MV-4-11 (cell line): ENCODE results near the gene MYOCD.
"Not testable (repeated sequence)": the region's sequence is repeated elsewhere in the genome, so short reads cannot be mapped to it uniquely, and the experiment has no call there.

Experiments
- DNase-seq: peaks from one replicate; lab custom pipeline; 2025; lab: John Stamatoyannopoulos, UW

The MYOCD gene

DNA sequence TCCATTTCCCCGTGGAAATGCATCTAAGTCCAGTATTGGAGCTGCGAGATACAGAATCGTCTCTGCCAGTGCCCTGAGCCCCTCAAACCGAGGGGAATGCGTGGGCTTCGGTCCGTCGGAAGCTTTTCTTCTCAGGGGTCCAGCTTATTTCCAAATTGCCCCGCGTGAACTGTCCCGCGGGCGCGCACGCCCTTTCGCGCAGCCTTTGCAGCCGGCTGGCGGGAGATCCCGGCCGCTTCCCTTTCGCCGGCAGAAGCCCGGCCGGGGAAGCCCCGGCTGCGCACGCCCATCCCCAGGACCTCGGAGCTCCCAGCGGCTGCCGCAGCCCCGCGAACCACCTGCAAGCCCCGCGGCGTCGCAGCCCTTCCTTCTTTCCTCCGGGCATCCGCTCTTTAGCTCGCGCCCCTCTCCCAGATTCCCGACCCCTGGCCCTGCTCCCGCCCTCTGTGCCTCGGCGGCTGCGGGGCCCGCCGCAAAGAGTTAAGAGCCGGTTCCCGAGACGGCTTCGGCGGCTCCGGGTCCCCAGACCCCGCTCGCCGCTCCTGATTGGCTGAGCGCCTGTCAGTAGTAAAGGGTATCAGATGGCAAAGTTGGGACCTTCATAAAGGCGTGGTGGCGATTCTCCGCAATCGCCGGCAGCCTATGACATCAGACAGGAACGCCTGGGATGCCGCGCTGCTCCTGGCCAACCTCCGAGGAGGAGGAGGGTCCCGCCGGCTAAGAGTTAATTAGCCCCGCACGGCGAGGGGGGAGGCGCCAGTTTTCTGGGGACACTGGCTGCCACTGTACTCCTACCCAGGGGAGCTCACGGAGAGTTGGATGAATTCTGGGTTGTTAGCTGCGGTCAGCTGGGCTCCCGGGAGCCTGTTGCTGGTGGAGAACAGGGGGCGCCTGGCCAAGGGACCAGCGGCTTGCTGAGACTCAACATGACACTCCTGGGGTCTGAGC is at the start of gene MYOCD:
MYOCD (plus strand) TSS at position 628 of the 948 bp plus-strand sequence; CDS start at position 927, 299 bp downstream.
- no peak for DNase-seq

GRCh38 chr17:12616161-12616560 is 49.5 kb upstream of the MYOCD start:
- DNase-seq, result no peak

- no peak for DNase-seq
These were observed 47.1 kb upstream of the MYOCD start for GRCh38 chr17:12618557-12618956.

DNA sequence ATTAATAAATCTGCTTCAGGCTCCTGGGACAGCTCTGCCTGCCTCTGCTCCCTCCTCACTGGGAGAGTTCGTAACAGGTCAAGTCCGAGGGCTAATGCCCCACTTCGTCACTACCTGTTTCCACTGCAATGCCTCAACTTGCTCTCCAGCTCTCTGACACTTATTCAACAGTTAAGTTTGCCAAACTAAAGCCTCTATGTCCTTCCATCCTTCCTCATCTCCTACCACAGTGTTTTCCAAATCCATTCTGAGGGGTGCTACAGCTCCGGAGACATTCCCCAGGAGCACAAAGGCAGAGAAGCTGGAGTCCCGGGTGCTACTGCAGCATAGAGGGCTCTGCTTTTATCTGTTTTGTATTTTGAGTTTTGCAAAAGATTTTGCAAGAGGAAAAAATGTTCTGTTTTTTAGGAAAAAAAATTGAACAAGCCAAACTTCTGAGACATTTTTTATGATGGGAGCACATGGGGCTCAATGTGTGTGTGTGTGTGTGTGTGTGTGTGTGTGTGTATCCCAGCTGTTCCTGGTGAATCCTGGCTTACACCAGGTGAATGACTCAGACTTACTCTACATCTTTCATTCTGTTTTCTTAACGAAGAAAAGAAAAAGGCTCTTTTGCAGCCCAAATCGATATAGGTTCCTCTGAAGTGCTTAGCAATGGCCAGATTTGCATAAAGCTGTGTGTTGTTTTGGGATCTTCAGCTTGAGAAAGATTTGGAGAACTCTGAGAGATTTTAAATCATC is 46.1 kb upstream of the MYOCD start:
- no peak for DNase-seq

DNA sequence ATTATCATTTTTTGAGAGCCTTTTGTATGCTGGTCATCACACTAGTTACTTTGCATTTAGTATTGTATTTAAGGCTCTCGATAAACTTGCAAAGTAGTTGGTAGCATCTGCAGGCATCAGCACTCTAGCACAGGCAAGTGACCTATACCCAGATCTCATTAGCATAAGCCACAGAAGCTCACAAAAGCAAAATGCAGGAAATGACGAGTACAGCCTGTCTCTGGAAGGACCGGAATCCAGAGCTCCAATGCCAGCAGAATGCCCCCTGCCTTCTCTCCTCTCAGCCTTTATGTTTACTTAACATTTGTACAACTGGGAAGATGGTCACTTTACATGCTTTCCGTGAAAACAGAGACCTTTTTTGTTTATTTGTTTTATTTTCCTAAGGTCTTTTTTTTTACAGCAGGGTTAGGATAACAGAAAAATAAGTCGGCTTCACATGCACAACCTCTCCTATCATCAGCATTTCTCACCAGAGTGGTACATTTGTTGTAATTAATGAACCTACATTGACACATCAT is 45.4 kb upstream of the MYOCD start:
- no peak for DNase-seq

- DNase-seq, result no peak
These were observed 43.0 kb upstream of the MYOCD start for GRCh38 chr17:12622726-12623125.

- no peak for DNase-seq
These were observed 42.4 kb upstream of the MYOCD start for GRCh38 chr17:12623220-12623848.

DNA sequence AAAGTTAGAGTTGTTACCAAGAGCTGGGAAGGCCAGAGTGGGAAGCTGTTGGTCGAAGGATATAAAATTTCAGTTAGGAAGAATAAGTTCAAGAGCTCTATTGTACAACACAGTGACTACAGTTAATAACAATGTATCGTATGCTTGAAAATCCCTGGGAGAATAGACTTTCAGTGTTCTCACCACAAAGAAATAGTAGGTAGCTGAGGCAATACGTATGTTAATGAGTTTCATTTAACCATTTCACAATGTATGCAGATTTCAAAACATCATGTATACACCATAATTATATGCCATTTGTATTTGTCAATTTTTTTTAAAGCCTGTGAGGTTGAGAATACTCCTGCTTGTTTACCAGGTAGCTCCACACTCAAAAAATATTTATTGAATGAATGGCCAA is 41.5 kb upstream of the MYOCD start:
- no peak for DNase-seq

DNA sequence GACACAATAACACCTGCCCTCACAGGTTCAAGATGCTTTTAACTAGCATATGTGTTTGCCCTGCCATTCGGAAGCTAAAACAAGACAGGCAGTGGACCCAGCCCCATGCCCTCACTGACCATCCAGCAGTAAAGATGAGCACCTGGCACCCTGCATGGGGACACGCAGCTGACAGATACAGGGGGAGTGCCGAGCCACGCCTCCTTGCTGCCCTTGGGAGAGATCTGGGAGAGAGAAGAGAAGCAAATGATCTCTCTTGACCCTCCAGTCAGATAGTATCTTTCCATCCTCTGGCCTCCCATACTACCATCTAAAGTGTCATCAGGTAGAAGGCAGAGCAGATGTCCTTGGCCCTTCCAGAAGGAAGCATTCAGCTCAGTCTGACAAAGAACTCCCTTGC is 40.6 kb upstream of the MYOCD start:
- DNase-seq, result no peak

- no peak for DNase-seq
These were observed 38.5 kb upstream of the MYOCD start for GRCh38 chr17:12627177-12627629.

DNA sequence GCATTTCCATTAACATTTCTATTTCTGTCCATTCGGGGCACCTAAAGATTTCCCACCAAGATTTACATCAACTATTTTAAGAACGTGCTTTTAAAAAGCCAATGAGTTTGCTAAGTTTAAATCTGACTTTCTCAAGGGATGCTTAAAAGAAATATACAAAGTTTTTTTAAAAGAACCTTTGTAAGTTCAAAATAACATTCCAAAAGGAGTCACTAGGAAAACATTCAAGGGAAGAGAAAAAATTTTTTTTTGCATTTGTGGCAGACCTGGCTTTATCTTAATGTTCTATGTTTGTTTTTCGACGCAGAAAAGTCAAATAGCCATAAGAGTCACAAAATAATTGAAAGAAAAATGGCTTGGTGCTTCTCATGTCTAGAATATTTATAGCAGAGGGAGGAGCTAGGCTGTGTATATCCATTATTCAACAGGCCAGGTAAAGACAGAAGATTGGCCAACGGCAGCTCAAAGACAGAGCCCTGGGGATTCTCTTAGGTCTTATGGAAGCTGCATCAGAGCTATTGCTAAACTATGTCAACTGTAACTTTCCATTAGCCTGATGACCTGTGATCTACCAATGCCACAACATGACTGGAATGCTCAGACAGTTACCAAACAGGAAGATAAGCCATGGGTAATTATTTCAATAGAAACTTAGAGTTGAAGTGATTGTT is 37.8 kb upstream of the MYOCD start:
- no peak for DNase-seq

DNA sequence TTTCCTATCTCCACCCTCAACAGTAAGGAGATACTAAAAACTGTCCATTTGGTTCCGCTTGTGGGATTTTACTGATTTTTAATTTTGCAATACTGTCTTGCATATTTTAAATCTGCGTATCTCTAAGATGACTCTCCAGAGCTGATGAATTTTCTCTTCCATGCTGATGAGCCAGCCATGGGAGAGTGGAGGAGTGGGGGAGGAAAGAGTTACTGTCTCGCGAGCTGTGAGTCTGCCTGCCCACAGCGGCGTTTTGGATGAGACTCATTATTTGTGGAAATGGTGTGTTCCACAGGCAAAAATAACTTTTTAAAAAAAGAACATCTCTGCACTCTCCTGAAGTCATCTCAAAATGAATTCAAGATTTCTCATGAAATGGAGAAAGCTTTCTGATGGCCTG is 34.6 kb upstream of the MYOCD start:
- DNase-seq, result no peak

DNA sequence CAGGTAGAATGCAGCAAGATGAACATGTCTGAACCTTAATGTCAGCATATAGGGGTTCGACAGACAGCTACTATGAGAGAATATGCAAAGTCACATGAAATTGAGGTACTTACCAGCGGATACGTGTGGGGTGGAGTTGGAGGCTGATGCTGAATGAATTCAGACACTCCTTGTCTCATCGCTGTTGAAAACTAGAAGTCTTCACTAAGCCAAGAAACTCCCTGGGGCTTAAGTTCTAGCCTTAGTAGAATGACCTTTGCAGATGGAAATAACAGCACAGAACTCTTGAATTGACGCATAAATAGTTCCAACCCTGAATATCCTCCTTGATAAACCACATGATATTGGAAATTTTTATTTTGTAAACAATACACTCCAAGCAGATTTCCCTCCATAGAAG is 32.9 kb upstream of the MYOCD start:
- no peak for DNase-seq

GRCh38 chr17:12634789-12635414 is 30.8 kb upstream of the MYOCD start:
- no peak for DNase-seq

- not testable (repeated sequence) for DNase-seq
These were observed 29.7 kb upstream of the MYOCD start for GRCh38 chr17:12635996-12636395.

DNA sequence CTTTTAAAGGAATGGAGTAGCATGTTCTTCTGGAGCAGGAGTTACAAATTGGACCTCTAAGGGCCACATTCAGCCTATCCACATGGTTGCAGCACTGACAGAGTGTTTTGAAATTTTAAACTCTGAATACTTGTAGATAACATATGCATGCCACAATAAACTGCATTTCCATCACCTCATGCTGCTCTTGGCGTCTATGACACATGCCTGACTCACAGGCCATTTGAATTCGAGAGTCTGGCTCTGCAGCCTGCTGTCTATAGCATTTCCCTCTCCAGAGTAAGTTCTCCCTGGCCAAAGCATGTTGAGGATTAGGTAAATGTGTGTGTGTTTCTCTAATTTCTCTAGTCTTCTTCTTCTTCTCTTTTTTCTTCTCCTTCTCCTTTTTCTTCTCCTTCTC is 28.7 kb upstream of the MYOCD start:
- DNase-seq, result peak; percentile 43

DNA sequence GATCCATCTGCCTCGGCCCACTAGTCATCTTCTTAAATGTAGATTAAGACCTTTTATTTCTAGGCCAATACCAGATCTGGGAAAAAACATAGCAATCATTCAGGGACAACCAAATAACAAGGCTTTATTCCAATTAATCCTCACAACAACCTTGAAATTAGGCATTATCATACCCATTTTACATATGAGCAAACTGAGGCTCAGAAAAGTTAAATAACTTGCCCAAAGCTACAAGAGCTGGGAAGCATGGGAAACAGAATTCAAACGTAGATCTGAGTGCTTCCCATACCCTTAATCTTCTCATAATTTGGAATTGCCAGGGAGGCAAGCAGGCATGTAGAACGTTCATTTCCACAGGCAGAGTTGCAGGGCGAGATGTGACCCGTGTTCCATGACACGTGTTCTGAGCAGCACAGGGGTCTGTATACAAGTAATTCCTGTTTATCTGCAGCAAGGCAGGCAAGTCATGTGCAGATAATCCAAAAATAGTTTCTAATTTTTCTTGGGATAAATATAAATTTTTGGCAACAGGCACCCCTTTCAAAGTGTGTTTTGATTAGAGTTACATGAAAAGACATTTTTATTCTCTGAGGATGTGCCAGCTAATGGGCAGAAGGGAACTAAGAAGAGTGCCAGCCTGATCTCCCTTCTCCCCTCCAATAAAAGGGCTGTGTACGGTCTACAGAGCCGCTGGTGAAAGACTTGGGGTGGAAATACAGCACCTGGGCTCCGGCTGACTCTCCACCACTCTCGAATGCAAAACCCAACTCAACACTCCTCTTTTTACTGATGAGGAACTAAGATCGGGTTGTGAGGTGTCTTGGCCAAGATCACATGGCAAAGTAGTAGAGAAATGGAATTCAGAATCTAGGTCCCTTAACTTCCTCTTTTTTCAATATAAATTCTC is 27.7 kb upstream of the MYOCD start:
- peak; percentile 63 for DNase-seq

DNA sequence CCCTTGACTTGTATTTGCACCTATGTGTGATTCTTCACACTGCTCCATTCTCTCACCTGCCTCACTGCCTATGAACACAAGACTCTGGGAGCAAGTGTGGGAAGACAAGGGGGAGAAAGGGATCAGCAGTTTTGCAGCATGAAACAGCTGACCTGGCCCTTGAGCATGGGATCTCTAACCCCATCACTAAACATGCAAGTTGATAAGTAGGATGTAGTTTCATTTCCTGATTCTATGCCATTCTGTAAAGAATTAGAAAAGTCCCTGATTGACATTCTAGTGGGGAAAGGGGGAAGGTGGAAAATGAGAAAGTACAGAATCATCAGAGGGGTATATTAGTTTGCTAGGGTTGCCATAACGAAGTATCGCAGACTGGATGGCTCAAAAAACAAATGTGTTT is 25.3 kb upstream of the MYOCD start:
- DNase-seq, result peak; percentile 12

GRCh38 chr17:12641084-12641483 is 24.6 kb upstream of the MYOCD start:
- DNase-seq, result no peak

DNA sequence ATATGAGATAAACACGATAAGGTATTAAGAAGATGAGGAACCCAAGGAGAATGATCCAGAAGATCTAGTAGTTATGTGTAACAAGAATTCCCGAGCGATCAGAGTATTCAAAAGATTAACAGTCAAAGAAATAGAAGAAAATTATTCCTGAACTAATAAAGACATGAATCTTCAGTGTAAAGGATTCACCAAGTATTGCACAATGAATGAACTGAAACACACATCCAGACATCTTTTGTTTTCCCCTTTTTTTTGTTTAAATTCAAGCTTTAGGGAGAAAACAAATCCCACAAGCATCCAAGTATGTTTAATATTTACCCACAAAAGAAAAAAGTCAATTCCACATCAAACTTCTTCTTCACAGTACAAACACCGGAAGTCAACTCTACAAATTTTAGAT is 23.7 kb upstream of the MYOCD start:
- no peak for DNase-seq
